Anterior cingulate cortex (tissue), 58 donors: ENCODE measurements around the gene PRRT1B.
A peak's percentile ranks its signal among the peaks of the same experiment; 100 is the strongest.

Experiments
- DNase-seq, 58 donors: peaks; one replicate each; lab custom pipeline; 2025; lab: John Stamatoyannopoulos, UW

The PRRT1B gene

DNA sequence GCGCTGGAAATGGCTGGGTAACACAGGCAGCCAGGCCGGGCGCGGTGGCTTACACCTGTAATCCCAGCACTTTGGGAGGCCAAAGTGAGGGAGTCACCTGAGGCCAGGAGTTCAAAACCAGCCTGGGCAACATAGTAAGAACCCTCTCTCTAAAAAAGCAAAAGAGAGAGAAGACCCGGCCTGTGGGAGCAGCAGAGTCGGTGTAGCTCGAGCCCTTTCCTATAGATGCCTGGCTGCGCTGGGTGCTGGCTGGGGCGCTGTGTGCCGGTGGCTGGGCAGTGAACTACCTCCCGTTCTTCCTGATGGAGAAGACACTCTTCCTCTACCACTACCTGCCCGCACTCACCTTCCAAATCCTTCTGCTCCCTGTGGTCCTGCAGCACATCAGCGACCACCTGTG, 23.5 kb upstream of the PRRT1B start:
- DNase-seq = no peak

DNA sequence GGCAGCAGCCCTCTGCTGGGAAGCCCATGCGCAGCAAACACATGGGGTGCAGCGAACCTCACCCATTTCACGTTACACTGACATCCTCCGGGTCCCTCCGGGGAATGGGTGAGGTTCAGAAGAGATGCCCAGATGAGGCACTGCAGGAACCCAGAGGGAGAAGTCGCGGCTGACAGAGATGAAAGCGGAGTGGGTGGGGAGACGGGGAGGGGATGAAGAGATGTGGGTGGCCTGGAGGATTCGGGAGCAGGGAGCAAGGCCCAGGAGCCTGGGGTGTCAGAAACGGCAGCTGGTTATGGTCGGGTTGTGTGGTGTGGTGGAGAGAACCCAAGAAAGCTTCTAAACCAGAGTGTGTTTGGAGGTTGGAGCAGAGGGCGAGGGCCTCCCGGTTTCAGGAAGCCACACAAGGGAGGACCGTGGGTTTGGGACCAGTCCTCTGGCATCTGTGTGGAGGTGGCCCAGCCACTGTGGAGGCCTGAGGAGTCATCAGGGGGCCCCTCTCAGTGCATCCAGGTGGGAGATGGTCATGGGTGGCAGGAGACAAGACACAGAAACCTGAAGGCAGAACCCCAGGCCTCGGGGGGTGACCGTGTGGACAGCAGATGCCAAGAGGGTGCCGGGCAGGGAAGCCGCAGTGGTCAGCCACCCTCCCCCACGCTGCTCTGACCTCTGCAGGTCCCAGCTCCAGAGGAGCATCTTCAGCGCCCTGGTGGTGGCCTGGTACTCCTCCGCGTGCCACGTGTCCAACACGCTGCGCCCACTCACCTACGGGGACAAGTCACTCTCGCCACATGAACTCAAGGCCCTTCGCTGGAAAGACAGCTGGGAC, 22.9 kb upstream of the PRRT1B start:
- DNase-seq = no peak

GRCh38 chr9:131523086-131523388, 22.3 kb upstream of the PRRT1B start:
- DNase-seq = no peak

- DNase-seq = peak in 6 of 58 donors; percentile 4 to 50 (median 22)
Observed at GRCh38 chr9:131523451-131524435, 21.6 kb upstream of the PRRT1B start.

DNA sequence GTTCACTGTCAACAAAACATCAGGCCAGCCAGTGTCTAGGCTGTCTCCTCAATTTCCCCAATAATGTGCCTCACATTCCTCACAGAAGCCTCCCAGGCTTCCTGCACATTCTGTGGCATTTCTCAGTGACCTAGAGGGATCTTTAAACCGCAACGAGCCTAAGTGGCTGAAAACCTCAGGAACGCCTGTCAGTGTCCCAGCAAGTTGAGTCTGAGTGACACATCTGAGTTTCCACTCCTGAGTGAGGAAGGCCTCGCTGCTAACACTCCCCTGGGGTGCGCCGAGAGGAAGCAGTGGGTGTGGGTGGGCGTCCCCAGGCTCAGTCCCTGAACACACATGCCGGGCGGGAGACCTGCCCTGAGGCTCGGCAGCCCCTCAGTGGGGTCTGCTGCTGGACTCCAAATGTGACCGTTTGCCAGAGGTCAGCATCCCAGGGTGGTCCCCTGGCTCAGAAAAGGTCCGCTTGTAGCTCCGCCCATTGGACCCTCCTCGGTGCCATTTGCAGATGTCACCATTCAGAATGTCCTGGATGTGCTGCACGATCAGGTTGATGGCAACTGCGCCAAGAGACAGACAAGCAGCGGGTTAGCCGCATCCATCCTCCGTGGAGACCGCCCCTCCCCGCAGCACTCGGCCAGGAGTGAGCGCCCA, 20.5 kb upstream of the PRRT1B start:
- DNase-seq = no peak

GRCh38 chr9:131525643-131526565, 19.4 kb upstream of the PRRT1B start:
- peak in 50 of 58 donors; percentile 12 to 91 (median 66) for DNase-seq

GRCh38 chr9:131528186-131528585, 17.1 kb upstream of the PRRT1B start:
- DNase-seq = no peak

DNA sequence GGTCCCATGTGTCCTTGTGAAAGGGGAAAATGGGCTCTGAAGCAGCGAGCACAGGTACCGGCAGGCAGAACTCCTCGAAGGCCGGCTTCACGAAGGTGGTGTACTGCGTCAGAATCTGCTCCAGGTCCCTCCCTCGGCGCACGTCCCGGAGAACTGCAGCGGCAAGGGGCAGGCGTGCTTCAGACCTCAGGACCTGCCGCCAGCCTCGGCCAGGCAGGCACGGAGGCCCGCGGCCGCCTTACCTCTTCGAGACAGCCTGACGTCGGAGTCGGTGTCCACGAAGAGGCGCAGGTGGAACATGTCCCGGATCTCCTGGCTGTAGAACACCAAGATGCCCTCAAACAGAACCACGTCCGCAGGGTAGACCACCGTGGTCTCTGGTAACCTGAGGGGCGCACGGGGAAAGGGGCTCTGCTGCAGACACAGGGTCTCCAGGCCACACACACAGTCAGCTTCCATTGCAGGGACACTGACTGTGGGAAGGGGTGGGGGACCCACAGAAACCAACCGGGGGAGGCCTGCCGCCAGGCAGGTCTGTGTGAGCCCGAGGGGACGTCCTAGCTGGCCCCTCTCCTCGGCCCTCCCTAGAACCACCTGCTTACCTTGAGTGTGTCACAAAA, 16.3 kb upstream of the PRRT1B start:
- no peak for DNase-seq

DNA sequence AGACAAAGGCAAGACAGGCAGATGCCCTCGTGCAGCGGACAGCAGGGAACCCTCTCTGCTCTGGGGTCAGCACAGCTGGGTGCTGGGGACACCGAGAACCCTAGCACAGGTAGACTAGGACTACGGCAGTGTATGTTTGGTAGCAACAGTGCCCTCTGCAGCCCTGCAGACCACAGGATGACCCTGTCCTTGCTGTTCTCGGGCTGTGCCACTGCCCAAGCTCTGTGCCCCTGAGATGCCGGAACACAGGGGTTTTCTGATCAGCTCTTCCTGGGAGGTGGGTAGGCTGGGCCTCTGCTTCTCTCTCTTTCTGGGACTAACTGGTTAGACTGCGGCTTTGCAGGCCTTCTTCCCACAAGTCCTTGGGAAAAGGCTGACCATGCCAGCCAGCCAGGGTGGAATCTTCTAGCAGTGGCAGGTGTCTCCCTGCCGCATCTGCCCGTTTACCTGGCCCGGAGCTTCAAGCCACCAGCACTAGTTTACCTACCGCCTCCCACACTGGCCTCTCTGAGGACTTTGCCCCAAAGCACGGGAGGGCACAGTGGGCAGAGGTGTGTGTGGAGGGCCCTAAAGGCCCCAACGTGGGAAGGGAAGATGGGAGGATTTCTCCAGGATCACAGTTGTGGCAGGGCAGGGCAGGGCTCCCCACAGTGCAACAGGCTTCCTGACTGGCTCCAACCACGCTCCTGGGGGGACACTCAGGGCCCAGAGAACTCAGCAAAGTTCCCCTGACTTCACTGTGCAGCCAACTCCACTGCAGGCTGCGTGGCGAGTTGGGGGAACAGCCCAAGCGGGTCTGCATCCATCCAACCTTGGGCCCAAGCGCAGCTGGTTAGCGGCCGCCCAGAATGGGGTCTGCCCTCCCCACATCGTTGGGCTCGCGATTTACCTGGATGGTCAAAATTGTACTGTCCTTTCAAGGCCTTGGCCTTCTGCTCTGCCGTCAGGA, 15.5 kb upstream of the PRRT1B start:
- DNase-seq = no peak

DNA sequence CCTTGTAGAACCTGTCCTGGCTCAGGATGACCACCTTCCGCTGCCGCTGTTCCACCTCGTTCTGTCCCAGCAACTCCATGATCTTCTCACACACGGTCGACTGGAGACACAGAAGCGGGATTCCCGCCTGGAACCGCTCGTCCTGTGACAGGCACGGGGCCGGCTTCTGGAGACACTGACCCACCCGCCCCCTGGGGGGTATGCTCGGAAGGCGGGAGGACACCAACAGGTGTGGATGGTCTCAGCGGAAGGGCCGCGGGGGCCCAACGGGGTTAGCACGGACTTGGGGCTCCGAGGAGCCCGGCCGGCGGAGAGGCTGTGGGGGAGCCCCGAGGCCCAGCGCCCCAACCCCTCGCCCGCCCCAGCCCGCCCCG, 14.8 kb upstream of the PRRT1B start:
- DNase-seq = peak in 3 of 58 donors; percentile 16 to 38 (median 23)

- peak in 57 of 58 donors; percentile 8 to 87 (median 71) for DNase-seq
Observed at GRCh38 chr9:131530920-131531832, 14.1 kb upstream of the PRRT1B start, which contains the start of gene UCK1. Gene UCK1, minus strand, starts transcription at chr9:131531263. Its CDS starts 89 bp downstream, at chr9:131531174.

DNA sequence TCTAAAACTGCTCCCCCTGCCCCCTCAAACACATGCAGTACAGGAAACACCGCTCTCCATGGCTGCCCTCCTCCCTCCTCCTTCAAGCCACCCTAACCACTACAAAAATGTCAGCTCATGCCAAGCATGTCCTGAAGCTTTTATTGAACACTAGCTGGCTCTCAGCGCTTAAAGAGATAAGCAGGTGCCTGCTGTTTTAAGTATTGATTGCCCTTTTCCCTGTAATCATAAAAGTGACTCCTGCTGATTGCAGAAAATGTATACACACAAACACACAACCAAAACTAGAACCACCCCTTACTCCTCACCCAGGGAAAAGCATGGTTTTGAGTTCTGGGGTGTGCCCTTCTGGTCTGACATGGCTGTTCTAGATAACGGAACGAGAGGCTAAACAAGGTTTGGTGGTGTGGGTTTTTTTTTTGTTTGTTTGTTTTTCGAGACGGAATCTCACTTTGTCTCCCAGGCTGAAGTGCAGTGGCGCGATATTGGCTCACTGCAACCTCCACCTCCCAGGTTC, 10.5 kb upstream of the PRRT1B start:
- DNase-seq = no peak

GRCh38 chr9:131537946-131538345, 7.4 kb upstream of the PRRT1B start:
- DNase-seq = no peak

- no peak for DNase-seq
Observed at GRCh38 chr9:131539223-131539923, 6.0 kb upstream of the PRRT1B start.

DNA sequence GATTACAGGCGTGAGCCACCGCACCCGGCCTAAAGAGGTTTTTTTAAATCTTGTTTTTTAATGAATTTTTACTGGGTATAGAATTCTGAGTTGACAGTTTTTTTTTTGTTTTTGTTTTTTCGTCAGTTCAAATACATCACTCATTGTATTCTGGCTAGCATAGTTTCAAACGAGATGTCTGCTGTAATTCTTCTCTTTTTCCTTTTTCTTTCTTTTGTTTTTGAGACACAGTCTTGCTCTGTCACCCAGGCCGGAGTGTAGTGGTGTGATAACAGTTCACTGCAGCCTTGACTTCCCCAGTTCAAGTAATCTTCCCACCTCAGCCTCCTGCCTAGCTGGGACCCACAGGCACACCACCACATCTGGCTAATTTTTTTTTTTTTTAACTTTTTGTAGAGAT, 2.2 kb upstream of the PRRT1B start:
- DNase-seq = no peak

DNA sequence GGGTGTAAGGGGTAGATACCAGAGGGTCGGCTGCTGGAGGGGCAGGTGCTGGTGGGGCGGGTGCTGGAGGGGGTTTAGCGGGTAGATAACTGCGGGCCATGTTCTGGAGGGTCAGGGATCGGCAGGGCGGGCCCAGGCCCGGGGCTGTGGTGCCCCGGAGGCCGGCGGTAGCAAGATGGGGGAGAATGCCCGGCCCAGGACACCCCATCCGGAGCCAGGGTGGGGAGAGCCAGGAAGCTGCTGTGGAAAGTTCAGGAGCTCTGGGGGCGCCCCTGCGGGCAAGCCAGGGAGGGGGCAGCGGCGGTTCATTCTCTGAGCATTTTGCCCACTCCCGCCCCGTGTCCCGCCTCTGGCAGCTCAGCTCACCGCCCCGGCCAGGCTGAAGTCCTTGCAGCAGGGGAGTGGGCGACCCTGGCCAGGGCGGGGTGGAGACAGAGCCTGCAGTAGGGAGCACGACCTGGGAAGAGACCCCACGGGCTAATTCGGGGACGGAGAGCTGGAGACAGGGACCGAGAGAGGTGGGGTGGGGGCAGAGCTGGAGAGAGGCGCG, 538 bp downstream of the PRRT1B start:
- no peak for DNase-seq
